Body of pancreas (tissue), 4 donors: ENCODE data around the gene HOXB6.

Experiments used
- CTCF ChIP-seq, 7 experiments: fragments of 450-650 bp in 4 of 7; fragments of 200-600 bp in 3 of 7; sonication (generic) in 3 of 7; IDR thresholded peaks; one replicate each; pipeline ENCODE4 v1.5.1; 2016 to 2019; ENCODE audit warnings: antibody characterized with exemption in 7 of 7
- POLR2A ChIP-seq, 3 donors: fragments of 450-650 bp; IDR thresholded peaks; one replicate each; pipeline ENCODE4 v1.6.1; 2016; ENCODE audit warnings: antibody characterized with exemption in 3 of 3, mild to moderate bottlenecking in 2 of 3

DNA sequence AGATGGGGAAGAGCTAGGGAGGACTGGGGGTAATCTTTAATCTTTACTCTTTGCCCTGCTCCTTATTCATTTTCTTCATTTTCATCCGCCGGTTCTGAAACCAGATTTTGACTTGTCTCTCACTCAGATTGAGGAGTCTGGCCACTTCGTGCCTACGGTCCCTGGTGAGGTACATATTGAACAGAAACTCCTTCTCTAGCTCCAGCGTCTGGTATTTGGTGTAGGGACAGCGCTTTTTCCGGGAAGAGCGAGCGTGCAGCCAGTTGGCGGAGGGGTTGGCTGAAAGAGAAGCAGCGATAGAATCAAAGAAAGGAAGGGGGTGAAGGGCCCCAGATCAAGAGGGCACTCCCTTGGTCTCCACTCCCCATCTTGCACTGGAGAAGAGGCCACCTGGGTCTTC is 18.1 kb upstream of the HOXB6 start:
- TF ChIP-seq POLR2A (IDR thresholded peaks at IDR 0.05) (no peak), CTCF (IDR thresholded peaks at IDR 0.05) (no peak)
